CD14-positive monocyte (primary cell): ENCODE data around the gene C19orf85. TPM values are rescaled to one million over a fixed set of nuclear protein-coding genes. Genes with fewer than 3 reads are reported as not detected.
A peak's percentile ranks its signal among the peaks of the same experiment; 100 is the strongest.

Experiments used
- DNase-seq, 3 donors: peaks; one replicate each; pipeline ENCODE4 v3.0.0-alpha.2; 2011 to 2022
- H2AFZ ChIP-seq: 2 replicates; pipeline ENCODE4 v1.6.0; 2012; ENCODE audit warnings: mild to moderate bottlenecking, low read depth, low read length, inconsistent platforms; ENCODE audit not compliant: insufficient read depth, poor library complexity, severe bottlenecking
- H3K27ac ChIP-seq, 2 donors: 1 replicate in 1 of 2; 2 replicates in 1 of 2; pipeline ENCODE4 v1.5.1; 2012 to 2013; ENCODE audit warnings: low read length in 2 of 2, control low read depth in 1 of 2, inconsistent platforms in 1 of 2, low read depth in 1 of 2, mild to moderate bottlenecking in 1 of 2
- H3K27me3 ChIP-seq, 2 donors: one replicate each; pipeline versions ENCODE4 v1.6.0 to v1.6.1; 2011 to 2013; ENCODE audit warnings: low read length in 2 of 2; ENCODE audit not compliant: control insufficient read depth in 2 of 2, insufficient read depth in 2 of 2
- H3K36me3 ChIP-seq, 2 donors: replicated peaks in 1 of 2; 1 replicate in 1 of 2; 2 replicates in 1 of 2; pipeline versions ENCODE4 v1.5.1 to v1.6.1; 2012 to 2013; ENCODE audit warnings: low read length in 2 of 2, control low read depth in 1 of 2, inconsistent platforms in 1 of 2, mild to moderate bottlenecking in 1 of 2; ENCODE audit not compliant: insufficient read depth in 2 of 2, control insufficient read depth in 1 of 2
- H3K4me1 ChIP-seq, 2 donors: 1 replicate in 1 of 2; 2 replicates in 1 of 2; pipeline versions ENCODE4 v1.5.1 to v1.6.1; 2012 to 2013; ENCODE audit warnings: low read length in 2 of 2, control low read depth in 1 of 2, inconsistent platforms in 1 of 2, mild to moderate bottlenecking in 1 of 2, moderate library complexity in 1 of 2; ENCODE audit not compliant: insufficient read depth in 2 of 2, control insufficient read depth in 1 of 2
- H3K4me2 ChIP-seq: replicated peaks from 2 replicates; pipeline ENCODE3; 2012; ENCODE audit warnings: low read length, moderate library complexity, mild to moderate bottlenecking; ENCODE audit not compliant: poor library complexity, severe bottlenecking; ENCODE audit errors: extremely low read depth
- H3K4me3 ChIP-seq, 3 experiments: fragments of 200-600 bp in 1 of 3; sonication (generic) in 1 of 3; replicated peaks in 1 of 3; 1 replicate in 2 of 3; 2 replicates in 1 of 3; pipeline ENCODE4 v1.5.1; 2011 to 2013; ENCODE audit warnings: low read length in 3 of 3, mild to moderate bottlenecking in 3 of 3, control low read depth in 2 of 3, low read depth in 2 of 3, inconsistent platforms in 1 of 3, moderate library complexity in 1 of 3
- H3K79me2 ChIP-seq: 2 replicates; pipeline ENCODE4 v1.6.0; 2012; ENCODE audit warnings: mild to moderate bottlenecking, control low read depth, inconsistent platforms, low read length, moderate library complexity; ENCODE audit not compliant: insufficient read depth
- H3K9ac ChIP-seq: 2 replicates; pipeline ENCODE4 v1.6.0; 2017; ENCODE audit warnings: low read length, mild to moderate bottlenecking; ENCODE audit not compliant: insufficient read depth, poor library complexity, severe bottlenecking
- H3K9me3 ChIP-seq, 2 donors: replicated peaks in 1 of 2; 1 replicate in 1 of 2; 2 replicates in 1 of 2; pipeline versions ENCODE4 v1.5.1 to v1.6.1; 2012 to 2013; ENCODE audit warnings: low read length in 2 of 2, control low read depth in 1 of 2; ENCODE audit not compliant: control insufficient read depth in 1 of 2, insufficient read depth in 1 of 2
- H4K20me1 ChIP-seq: 2 replicates; pipeline ENCODE4 v1.6.0; 2012; ENCODE audit warnings: mild to moderate bottlenecking, low read length, control low read depth, moderate library complexity; ENCODE audit not compliant: insufficient read depth
- H3K27ac Mint-ChIP-seq, 7 donors: one replicate each; pipeline ENCODE4 v1.8.0; 2020; ENCODE audit warnings: mild to moderate bottlenecking in 7 of 7, mixed read lengths in 7 of 7, moderate library complexity in 6 of 7, inconsistent platforms in 2 of 7
- H3K27me3 Mint-ChIP-seq, 3 donors: one replicate each; pipeline ENCODE4 v1.8.0; 2021 to 2022; ENCODE audit warnings: low read depth in 3 of 3, mild to moderate bottlenecking in 3 of 3, mixed read lengths in 3 of 3, moderate library complexity in 3 of 3, inconsistent platforms in 1 of 3
- H3K36me3 Mint-ChIP-seq, 2 donors: one replicate each; pipeline ENCODE4 v1.8.0; 2020; ENCODE audit warnings: mixed read lengths in 2 of 2, inconsistent platforms in 1 of 2, mild to moderate bottlenecking in 1 of 2
- H3K4me1 Mint-ChIP-seq: one replicate; pipeline ENCODE4 v1.8.0; 2020; ENCODE audit warnings: mild to moderate bottlenecking, mixed read lengths
- H3K4me3 Mint-ChIP-seq, 2 donors: one replicate each; pipeline ENCODE4 v1.8.0; 2020; ENCODE audit warnings: mild to moderate bottlenecking in 2 of 2, mixed read lengths in 2 of 2, moderate library complexity in 1 of 2
- H3K9me3 Mint-ChIP-seq, 7 donors: one replicate each; pipeline ENCODE4 v1.8.0; 2020 to 2022; ENCODE audit warnings: mixed read lengths in 7 of 7, mild to moderate bottlenecking in 6 of 7, moderate library complexity in 6 of 7, inconsistent platforms in 2 of 7
- CTCF ChIP-seq: fragments of 200-600 bp; IDR thresholded peaks from one replicate; pipeline ENCODE4 v1.8.0; 2022; ENCODE audit warnings: antibody characterized with exemption, mild to moderate bottlenecking
- WGBS: methylation state at CpG from one replicate; pipeline ENCODE4 v1.1.5; 2013; ENCODE audit warnings: missing lambda C conversion rate; ENCODE audit not compliant: insufficient coverage; 5-methylcytosine and 5-hydroxymethylcytosine counted together
- intact Hi-C, 2 donors: fragments of 100-400 bp; cut with micrococcal nuclease; formaldehyde crosslinking; loops; one replicate each; pipeline versions ENCODE4 v1.15.0 to v1.15.1; 2023
- polyA plus RNA-seq, 3 donors: library from polyadenylated mRNA; depleted of rRNA in 1 of 3; unstranded in 2 of 3; stranded (reverse) in 1 of 3; fragments of 300-500 nt in 2 of 3; fragments of >200 nt in 1 of 3; fragmentation: Illumina TruSeq in 2 of 3; gene quantifications; 1 replicate in 2 of 3; 2 replicates in 1 of 3; pipeline ENCODE4 v1.2.3, GENCODE V29; 2012 to 2021

C19orf85 gene
- polyA plus RNA-seq, 3 donors: not detected

DNA sequence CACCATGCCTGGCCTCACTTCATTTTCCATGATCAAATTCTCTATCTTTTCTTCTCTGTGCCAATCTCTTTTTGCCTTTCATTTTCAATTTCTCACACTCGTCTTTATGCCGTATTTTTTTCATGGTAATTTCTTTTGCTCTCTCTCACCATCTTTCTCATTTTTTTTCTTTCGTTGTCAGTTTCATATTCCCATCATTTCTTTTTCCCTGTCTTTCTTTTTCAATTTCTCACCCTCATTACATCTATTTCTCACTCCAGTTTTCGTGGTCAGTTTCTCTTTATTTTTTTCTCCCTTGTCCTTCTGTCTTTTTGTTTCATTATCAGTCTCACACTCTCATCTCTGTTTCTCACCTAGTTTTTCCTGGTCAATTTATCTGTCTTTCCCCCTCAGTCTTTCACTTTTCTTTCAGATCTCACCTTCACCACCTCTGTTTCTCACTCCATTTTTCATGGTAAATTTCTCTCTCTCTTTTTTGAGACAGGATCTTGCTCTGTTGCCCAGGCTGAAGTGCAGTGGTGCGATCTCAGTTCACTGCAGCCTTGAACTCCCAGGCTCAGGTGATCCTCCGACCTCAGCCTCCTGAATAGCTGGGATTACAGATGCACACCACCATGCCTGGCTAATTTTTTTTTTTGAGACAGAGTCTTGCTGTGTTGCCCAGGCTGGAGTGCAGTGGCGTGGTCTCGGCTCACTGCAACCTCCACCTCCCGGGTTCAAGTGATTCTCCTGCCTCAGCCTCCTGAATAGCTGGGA is 37.8 kb upstream of the C19orf85 start:
- H3K4me3 Mint-ChIP-seq: peak overlapping the region in 1 of 2 donors; percentile 1
- peaks cover 0 to 2% of the 10 kb centered on the region in 2 donors for H3K36me3 Mint-ChIP-seq
- no peak overlapping the region for H2AFZ ChIP-seq
- peak overlapping the region in 1 of 7 donors; percentile 16 for H3K27ac Mint-ChIP-seq
- no peaks in the 10 kb centered on the region for H4K20me1 ChIP-seq
- intact Hi-C loops: loop anchor here (5.0 kb wide), 2 partner anchors 35 to 360 kb away; no protein-coding TSS in a partner anchor
- no peak overlapping the region for H3K4me3 ChIP-seq
- WGBS: 98% methylated on average over 8 of the region's 9 CpGs
- H3K27ac ChIP-seq: no peak overlapping the region
- H3K9me3 ChIP-seq: no peaks in the 10 kb centered on the region
- H3K4me2 ChIP-seq: no peak overlapping the region
- no peak for DNase-seq
- no peak for TF ChIP-seq CTCF
- H3K4me1 ChIP-seq: peaks cover 5 to 11% of the 10 kb centered on the region in 2 donors
- H3K4me1 Mint-ChIP-seq: peaks cover 9% of the 10 kb centered on the region
- H3K36me3 ChIP-seq: no peaks in the 10 kb centered on the region
- no peak overlapping the region for H3K9ac ChIP-seq
- no peaks in the 10 kb centered on the region for H3K79me2 ChIP-seq
- peaks cover 0 to 16% (median 9%) of the 10 kb centered on the region in 7 donors for H3K9me3 Mint-ChIP-seq
- peaks cover 0 to 3% of the 10 kb centered on the region in 2 donors for H3K27me3 ChIP-seq
- peaks cover 5 to 14% (median 11%) of the 10 kb centered on the region in 3 donors for H3K27me3 Mint-ChIP-seq

DNA sequence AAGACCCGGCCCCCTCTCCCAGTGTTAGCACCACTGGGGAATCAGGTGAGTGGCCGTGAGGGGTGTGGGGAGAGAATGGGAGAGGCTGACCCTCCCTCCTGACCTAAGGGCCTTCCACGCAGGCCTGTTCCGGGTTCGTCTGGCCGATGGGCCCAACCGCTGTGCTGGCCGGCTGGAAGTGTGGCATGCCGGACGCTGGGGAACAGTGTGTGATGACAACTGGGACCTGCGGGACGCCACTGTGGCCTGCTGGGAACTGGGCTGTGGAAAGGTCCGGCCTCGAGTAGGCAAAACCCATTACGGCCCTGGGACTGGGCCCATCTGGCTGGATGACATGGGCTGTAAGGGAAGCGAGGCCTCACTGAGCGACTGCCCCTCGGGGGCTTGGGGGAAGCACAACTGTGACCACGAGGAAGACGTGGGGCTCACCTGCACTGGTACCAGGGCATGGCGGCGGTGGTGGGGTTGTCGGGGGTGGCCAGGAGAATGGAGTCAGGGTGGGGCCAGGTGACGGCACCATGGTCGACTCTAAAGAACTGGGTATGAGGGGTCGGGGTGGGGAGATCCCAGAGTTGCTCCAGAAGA is 35.9 kb upstream of the C19orf85 start:
- Mint-ChIP-seq H3K4me3 (no peak overlapping the region), H3K27me3 (peaks cover 5 to 10% (median 7%) of the 10 kb centered on the region in 3 donors), H3K4me1 (peaks cover 9% of the 10 kb centered on the region), H3K27ac (peak overlapping the region in 1 of 7 donors; percentile 38), H3K9me3 (peaks cover 0 to 16% (median 10%) of the 10 kb centered on the region in 7 donors), H3K36me3 (peaks cover 0 to 2% of the 10 kb centered on the region in 2 donors)
- H3K27ac ChIP-seq: no peak overlapping the region
- H3K4me3 ChIP-seq: no peak overlapping the region
- intact Hi-C loops: loop anchor here (5.0 kb wide), 2 partner anchors 33 to 358 kb away; no protein-coding TSS in a partner anchor
- H3K79me2 ChIP-seq: no peaks in the 10 kb centered on the region
- no peaks in the 10 kb centered on the region for H4K20me1 ChIP-seq
- H3K9ac ChIP-seq: no peak overlapping the region
- no peak overlapping the region for H3K4me2 ChIP-seq
- peaks cover 0 to 2% of the 10 kb centered on the region in 2 donors for H3K27me3 ChIP-seq
- DNase-seq: no peak
- no peaks in the 10 kb centered on the region for H3K9me3 ChIP-seq
- H3K36me3 ChIP-seq: no peaks in the 10 kb centered on the region
- H2AFZ ChIP-seq: no peak overlapping the region
- H3K4me1 ChIP-seq: peaks cover 5 to 11% of the 10 kb centered on the region in 2 donors
- no peak for TF ChIP-seq CTCF
- 98% methylated on average over 23 of the region's 26 CpGs for WGBS
